Measurements from ENCODE around the gene NHSL2. TPM values are rescaled to one million over a fixed set of nuclear protein-coding genes. Genes with fewer than 3 reads are reported as not detected.

NHSL2 gene
- total RNA-seq, 4 donors from 2014 or later, result 7.6 to 30.8 (median 9.1) TPM

DNA sequence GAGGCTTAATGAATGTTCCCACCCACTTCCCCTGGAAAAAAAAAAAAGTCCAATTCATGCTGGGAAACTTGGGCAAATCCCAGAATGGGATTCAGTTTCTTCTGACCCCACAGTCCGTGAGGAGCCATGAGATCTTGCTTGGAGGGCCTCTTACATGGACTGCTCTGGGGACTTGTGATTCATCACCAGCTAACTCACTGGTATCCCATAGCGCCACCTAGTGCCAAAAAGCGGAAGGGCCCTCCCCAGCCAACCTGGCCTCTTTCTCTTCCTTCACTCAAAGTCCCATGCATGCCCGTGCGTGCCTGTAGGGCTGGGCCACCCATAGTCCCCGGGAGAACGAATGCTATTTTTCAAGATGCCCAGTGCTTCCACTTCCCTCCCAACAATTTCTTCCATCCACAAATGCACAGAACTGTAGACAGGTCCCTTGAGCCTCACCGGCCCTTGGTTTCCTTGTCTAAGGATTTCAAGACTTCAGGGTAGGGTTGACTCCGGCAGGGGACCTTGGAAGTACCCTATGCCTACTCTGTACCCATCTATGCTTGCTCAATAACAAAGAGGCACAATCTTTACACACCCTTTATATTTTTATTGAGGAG is 216.0 kb downstream of the NHSL2 start:
- DNase-seq, result peak; percentile 87 to 90
- Histone ChIP-seq H3K27ac (peak overlapping the region; percentile 67 to 69), H3K4me1 (no peaks in the 10 kb centered on the region), H3K4me3 (no peak overlapping the region), H3K27me3 (no peaks in the 10 kb centered on the region), H3K36me3 (no peaks in the 10 kb centered on the region), H3K9me3 (no peaks in the 10 kb centered on the region)
- TF ChIP-seq POLR2A (IDR thresholded peaks at IDR 0.05), result no peak
- TF ChIP-seq, protein P1, sequence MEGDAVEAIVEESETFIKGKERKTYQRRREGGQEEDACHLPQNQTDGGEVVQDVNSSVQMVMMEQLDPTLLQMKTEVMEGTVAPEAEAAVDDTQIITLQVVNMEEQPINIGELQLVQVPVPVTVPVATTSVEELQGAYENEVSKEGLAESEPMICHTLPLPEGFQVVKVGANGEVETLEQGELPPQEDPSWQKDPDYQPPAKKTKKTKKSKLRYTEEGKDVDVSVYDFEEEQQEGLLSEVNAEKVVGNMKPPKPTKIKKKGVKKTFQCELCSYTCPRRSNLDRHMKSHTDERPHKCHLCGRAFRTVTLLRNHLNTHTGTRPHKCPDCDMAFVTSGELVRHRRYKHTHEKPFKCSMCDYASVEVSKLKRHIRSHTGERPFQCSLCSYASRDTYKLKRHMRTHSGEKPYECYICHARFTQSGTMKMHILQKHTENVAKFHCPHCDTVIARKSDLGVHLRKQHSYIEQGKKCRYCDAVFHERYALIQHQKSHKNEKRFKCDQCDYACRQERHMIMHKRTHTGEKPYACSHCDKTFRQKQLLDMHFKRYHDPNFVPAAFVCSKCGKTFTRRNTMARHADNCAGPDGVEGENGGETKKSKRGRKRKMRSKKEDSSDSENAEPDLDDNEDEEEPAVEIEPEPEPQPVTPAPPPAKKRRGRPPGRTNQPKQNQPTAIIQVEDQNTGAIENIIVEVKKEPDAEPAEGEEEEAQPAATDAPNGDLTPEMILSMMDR (IDR thresholded peaks at IDR 0.05), result peak; percentile 72 to 83 (median 82)
- intact Hi-C loops (cut with DNase I; ENCODE audit: low total_unique reads), result loop anchor here (10.0 kb wide), 1 partner anchor 102 kb away; no protein-coding TSS in a partner anchor

DNA sequence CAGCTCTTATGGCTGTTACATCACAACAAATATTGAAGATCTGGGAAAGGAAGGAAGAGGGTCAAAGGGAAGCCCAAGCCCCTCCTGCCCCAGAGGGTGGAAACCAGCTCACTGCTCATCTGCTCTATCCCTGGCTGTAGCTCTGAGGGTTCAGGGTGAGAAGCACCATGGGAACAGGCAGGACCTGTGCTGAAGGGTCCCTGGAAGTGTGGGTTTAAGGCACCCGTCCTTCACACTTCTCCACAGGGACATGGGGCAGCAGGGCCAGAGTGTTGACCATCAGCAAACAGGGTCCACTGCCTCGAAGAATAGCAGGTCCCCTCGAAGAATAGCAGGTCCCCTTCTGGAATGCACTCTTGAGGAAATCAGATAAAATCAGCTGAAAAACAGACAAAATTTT is 216.7 kb downstream of the NHSL2 start:
- Histone ChIP-seq H3K27ac (peak overlapping the region in 1 of 2 donors; percentile 69), H3K4me1 (no peaks in the 10 kb centered on the region), H3K27me3 (no peaks in the 10 kb centered on the region), H3K9me3 (no peaks in the 10 kb centered on the region), H3K36me3 (no peaks in the 10 kb centered on the region), H3K4me3 (no peak overlapping the region)
- no peak for DNase-seq
- no peak for TF ChIP-seq POLR2A (IDR thresholded peaks at IDR 0.05)
- TF ChIP-seq, protein P1 (IDR thresholded peaks at IDR 0.05), result no peak
- intact Hi-C loops (cut with DNase I; ENCODE audit: low total_unique reads), result loop anchor here (10.0 kb wide), 1 partner anchor 103 kb away; no protein-coding TSS in a partner anchor

DNA sequence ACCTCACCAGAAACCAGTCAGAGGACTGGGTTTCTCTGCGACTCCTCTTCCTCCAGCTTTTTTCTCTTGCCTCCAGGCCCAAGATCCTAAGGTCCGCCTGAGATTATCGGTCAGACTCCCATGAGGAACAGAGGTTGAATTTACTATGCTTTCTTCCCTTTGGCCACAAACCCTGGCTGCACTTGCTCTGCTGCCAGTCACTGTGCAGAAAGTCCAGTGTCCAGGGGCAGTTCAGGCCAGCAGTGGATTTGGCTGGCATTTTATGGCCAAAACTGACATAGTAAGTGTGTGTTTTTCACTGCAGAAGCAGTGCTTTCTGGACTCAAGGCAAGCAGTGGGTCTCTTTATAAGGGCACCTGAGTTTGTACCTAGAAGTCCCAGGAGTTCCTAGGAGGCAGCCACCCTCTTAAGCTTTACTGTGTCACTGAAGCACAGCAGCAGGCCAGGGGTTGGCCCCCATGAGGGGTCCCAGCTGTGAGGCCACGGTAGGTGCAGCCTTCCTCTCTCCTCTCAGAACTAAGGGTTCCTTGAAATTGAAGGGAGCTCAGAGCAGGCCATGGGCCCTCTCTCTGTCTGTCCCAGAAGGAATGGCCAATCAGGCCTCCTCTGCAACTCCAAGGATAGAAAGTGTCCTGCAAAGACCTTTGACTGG is 217.7 kb downstream of the NHSL2 start:
- Histone ChIP-seq H3K9me3 (no peaks in the 10 kb centered on the region), H3K27ac (no peak overlapping the region), H3K4me3 (no peak overlapping the region), H3K36me3 (no peaks in the 10 kb centered on the region), H3K27me3 (no peaks in the 10 kb centered on the region), H3K4me1 (no peaks in the 10 kb centered on the region)
- no peak for TF ChIP-seq POLR2A (IDR thresholded peaks at IDR 0.05)
- TF ChIP-seq, protein P1 (IDR thresholded peaks at IDR 0.05), result no peak
- intact Hi-C loops (cut with DNase I; ENCODE audit: low total_unique reads), result loop anchor here (10.0 kb wide), 1 partner anchor 104 kb away; no protein-coding TSS in a partner anchor
- no peak for DNase-seq

DNA sequence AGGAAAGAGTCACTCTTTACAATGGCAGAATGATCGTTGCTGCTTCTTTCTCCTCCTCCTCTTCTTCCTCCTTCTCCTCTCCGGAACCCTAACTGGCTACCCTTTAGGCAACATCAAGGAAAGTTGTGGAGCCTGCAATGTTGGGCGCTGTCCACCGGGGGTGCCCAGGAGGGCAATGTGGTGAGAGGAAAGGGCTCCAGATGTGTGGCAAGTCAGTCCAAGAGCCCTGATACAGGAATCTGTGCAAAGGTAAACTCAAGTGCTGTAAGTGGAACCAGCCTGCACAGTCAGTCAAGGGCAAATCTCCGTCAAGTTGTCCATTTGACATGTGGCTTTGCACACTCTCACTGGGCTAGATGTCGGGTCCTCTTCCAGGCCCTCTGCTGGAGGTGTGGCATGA is 218.2 kb downstream of the NHSL2 start:
- H3K4me3 ChIP-seq, result no peak overlapping the region
- H3K4me1 ChIP-seq, result no peaks in the 10 kb centered on the region
- DNase-seq, result no peak
- H3K27ac ChIP-seq, result no peak overlapping the region
- H3K9me3 ChIP-seq, result no peaks in the 10 kb centered on the region
- H3K27me3 ChIP-seq, result no peaks in the 10 kb centered on the region
- intact Hi-C loops (cut with DNase I; ENCODE audit: low total_unique reads), result loop anchor here (10.0 kb wide), 1 partner anchor 104 kb away; no protein-coding TSS in a partner anchor
- H3K36me3 ChIP-seq, result no peaks in the 10 kb centered on the region
- TF ChIP-seq, protein P1 (IDR thresholded peaks at IDR 0.05), result peak in 1 of 4 experiments; percentile 12
- TF ChIP-seq POLR2A (IDR thresholded peaks at IDR 0.05), result no peak

DNA sequence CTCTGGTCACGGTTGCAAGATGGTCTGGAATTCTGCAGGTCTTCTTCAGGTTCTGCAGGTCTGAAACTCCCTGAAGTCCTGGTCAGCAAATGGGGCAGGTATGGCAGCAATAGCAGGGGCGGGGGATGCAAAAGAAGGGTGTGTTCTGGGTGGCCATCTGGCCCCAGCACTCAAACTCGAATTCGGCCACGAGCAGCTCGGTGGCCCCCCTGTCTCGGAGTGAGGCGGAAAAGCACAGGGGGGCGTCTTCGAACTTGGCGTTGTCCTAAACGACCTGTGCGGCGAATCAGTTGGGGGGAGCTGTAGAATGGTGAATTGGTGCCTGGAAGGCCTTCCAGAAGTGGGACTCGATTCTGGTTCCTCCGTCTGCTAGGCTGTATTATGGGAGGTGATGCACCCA is 219.0 kb downstream of the NHSL2 start:
- intact Hi-C loops (cut with DNase I; ENCODE audit: low total_unique reads), result loop anchor here (10.0 kb wide), 1 partner anchor 105 kb away; no protein-coding TSS in a partner anchor
- H3K4me1 ChIP-seq, result no peaks in the 10 kb centered on the region
- TF ChIP-seq, protein P1 (IDR thresholded peaks at IDR 0.05), result no peak
- no peak for TF ChIP-seq POLR2A (IDR thresholded peaks at IDR 0.05)
- H3K4me3 ChIP-seq, result no peak overlapping the region
- no peaks in the 10 kb centered on the region for H3K36me3 ChIP-seq
- no peak for DNase-seq
- no peak overlapping the region for H3K27ac ChIP-seq
- no peaks in the 10 kb centered on the region for H3K27me3 ChIP-seq
- no peaks in the 10 kb centered on the region for H3K9me3 ChIP-seq

Data from uterus (tissue), 4 donors.